ENCODE results near the gene PNP.

Gene PNP

DNA sequence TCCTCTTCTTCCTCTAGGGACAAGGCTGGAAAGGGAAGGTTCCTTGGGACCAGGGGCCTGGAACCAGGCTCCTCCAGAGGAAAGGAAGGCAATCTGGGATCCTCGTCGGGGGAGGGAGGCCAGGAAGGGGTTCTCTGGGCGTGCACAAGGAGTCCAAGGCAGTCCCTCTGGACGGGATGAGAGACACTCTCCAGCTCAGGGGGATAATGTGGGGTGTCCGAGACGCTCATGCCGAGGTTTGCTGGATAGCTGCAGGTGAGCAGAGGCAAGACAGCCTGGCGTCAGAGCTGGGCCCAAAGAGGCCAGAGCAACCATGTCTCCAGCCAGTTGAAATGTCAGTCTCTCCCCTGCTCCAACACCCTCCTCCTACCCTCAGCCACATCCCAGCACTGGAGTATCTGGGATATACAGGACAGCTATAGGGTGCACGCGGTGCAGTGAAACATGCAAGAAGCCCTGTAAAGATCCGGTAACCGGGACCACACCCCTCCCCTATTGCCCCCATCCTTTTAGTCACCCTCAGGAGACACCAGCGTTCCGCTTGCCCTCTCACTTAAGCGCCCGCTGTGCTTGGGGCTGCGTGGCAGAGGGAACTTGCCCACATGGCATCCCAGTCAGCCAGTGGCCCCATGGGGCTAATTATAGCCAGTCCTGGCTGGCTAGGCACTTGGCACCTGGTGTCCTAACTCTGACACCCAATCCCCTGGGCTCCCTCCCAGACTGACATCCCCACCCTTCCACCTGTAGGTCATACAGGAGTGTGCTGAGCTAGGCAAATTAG, 33.4 kb upstream of the PNP start, which contains the start of gene KLHL33:
KLHL33 (minus strand) TSS at position 585 of the 781 bp plus-strand sequence; CDS start at position 230, 355 bp downstream.
- no peaks in the 10 kb centered on the region for H3K36me3 ChIP-seq
- H3K4me3 ChIP-seq (ENCODE audit: low read depth in 1 of 2, low read length in 1 of 2), result no peak within 1 kb of the TSS
- TF ChIP-seq, protein P1, sequence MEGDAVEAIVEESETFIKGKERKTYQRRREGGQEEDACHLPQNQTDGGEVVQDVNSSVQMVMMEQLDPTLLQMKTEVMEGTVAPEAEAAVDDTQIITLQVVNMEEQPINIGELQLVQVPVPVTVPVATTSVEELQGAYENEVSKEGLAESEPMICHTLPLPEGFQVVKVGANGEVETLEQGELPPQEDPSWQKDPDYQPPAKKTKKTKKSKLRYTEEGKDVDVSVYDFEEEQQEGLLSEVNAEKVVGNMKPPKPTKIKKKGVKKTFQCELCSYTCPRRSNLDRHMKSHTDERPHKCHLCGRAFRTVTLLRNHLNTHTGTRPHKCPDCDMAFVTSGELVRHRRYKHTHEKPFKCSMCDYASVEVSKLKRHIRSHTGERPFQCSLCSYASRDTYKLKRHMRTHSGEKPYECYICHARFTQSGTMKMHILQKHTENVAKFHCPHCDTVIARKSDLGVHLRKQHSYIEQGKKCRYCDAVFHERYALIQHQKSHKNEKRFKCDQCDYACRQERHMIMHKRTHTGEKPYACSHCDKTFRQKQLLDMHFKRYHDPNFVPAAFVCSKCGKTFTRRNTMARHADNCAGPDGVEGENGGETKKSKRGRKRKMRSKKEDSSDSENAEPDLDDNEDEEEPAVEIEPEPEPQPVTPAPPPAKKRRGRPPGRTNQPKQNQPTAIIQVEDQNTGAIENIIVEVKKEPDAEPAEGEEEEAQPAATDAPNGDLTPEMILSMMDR (IDR thresholded peaks at IDR 0.05), result no peak
- H3K4me1 ChIP-seq (ENCODE audit: control insufficient read depth in 1 of 2, insufficient read depth in 1 of 2, low read depth in 1 of 2, low read length in 1 of 2), result peaks cover 3 to 4% of the 10 kb centered on the region in 2 experiments
- no peaks in the 10 kb centered on the region for H3K27me3 ChIP-seq
- H3K9me3 ChIP-seq, result no peaks in the 10 kb centered on the region
- no peak within 1 kb of the TSS for H3K27ac ChIP-seq

DNA sequence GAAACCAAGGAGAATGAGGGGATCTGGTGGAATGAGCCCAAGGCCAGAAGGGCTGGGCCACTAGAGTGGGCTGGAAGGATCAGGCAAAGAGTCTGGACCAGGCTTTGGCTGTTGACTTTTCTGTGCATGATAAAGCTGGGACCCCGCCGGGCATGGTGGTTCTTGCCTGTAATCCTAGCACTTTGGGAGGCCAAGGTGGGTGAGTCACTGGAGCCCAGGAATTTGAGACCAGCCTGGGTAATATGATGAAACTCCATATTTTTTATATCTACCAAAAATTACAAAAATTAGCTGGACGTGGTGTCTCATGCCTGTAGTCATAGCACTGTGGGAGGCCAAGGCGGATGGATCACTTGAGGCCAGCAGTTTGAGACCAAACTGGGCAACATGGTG, 32.8 kb upstream of the PNP start:
- H3K4me1 ChIP-seq (ENCODE audit: control insufficient read depth in 1 of 2, insufficient read depth in 1 of 2, low read depth in 1 of 2, low read length in 1 of 2), result peaks cover 9 to 10% of the 10 kb centered on the region in 2 experiments
- no peaks in the 10 kb centered on the region for H3K36me3 ChIP-seq

DNA sequence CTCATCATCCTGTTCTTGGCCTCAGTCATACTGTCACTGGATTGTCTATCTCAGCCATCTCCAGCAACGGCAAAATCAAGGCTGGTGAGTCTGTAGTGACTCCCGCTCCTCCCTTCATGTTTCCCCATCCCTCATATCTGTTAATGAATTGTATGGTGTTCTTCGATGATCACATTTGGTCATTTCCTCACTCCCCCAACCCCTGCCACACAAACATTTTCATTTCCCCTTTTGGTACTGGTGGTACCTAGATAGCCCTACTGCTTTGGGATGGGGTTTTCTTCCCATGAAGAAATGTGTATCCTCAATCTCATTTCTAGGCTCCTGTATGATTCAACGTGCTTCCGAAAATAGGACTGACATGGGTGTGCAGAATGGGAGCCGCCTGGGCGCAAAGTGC, 30.5 kb upstream of the PNP start:
- Histone ChIP-seq H3K36me3 (no peaks in the 10 kb centered on the region), H3K9me3 (no peaks in the 10 kb centered on the region), H3K27ac (no peak overlapping the region), H3K4me3 (ENCODE audit: low read depth in 1 of 2, low read length in 1 of 2) (no peak overlapping the region), H3K27me3 (no peaks in the 10 kb centered on the region), H3K4me1 (ENCODE audit: control insufficient read depth in 1 of 2, insufficient read depth in 1 of 2, low read depth in 1 of 2, low read length in 1 of 2) (peaks cover 13 to 17% of the 10 kb centered on the region in 2 experiments)
- TF ChIP-seq, protein P1 (IDR thresholded peaks at IDR 0.05), result no peak

More for the DNA sequence above, 32.8 kb upstream of the PNP start:
- Histone ChIP-seq H3K4me3 (ENCODE audit: low read depth in 1 of 2, low read length in 1 of 2) (no peak overlapping the region), H3K9me3 (no peaks in the 10 kb centered on the region), H3K27me3 (no peaks in the 10 kb centered on the region), H3K27ac (no peak overlapping the region)
- TF ChIP-seq, protein P1 (IDR thresholded peaks at IDR 0.05), result no peak

DNA sequence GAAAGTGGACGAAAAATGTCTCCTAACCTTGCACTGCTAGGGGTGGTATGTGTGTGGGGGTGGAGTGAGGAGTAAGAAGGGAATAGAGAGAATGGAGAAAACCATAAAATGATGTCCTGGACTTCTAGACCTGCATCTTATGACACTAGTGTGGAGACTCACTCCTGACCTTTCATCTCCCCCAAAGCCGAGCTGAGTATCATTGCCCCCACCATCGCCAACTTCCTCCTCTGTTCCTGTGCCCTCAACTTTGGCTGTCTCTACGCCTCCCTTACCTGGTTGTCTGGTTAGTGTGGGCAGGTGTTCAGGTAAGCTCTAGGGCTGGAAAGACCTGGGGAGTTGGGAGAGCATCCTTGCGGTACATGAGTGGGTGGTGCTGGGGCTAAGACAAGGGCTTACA, 28.7 kb upstream of the PNP start:
- Histone ChIP-seq H3K27ac (peak overlapping the region; percentile 6), H3K4me3 (ENCODE audit: low read depth in 1 of 2, low read length in 1 of 2) (no peak overlapping the region), H3K27me3 (no peaks in the 10 kb centered on the region), H3K4me1 (ENCODE audit: control insufficient read depth in 1 of 2, insufficient read depth in 1 of 2, low read depth in 1 of 2, low read length in 1 of 2) (peaks cover 13 to 17% of the 10 kb centered on the region in 2 experiments), H3K36me3 (peaks cover 2% of the 10 kb centered on the region), H3K9me3 (no peaks in the 10 kb centered on the region)
- TF ChIP-seq, protein P1 (IDR thresholded peaks at IDR 0.05), result no peak

DNA sequence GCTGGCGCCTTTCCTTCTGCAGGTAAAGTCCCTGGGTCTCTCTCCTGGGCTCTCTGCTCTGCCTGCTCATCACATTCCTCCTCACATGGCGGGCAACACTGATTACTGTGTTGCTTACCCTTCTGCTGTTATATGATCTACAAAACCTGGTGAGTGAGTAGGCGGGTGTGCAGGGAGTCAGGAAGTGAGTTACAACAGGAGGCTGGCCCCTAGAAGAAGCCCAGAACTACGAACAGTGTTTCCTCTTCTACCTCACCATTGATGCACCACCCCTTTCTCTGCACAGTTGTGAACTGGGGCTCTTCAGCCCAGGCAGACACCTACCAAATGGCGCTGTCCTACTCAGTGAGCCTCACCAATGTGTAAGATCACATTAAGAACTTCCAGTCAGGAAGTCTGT, 28.3 kb upstream of the PNP start:
- peaks cover 13 to 17% of the 10 kb centered on the region in 2 experiments for H3K4me1 ChIP-seq (ENCODE audit: control insufficient read depth in 1 of 2, insufficient read depth in 1 of 2, low read depth in 1 of 2, low read length in 1 of 2)
- H3K27me3 ChIP-seq, result no peaks in the 10 kb centered on the region
- peaks cover 6% of the 10 kb centered on the region for H3K36me3 ChIP-seq
- H3K4me3 ChIP-seq (ENCODE audit: low read depth in 1 of 2, low read length in 1 of 2), result no peak overlapping the region
- TF ChIP-seq, protein P1 (IDR thresholded peaks at IDR 0.05), result no peak
- H3K27ac ChIP-seq, result peak overlapping the region; percentile 6
- H3K9me3 ChIP-seq, result no peaks in the 10 kb centered on the region
